Astrocyte (in vitro differentiated cells and primary cell): ENCODE measurements around the gene METTL26. TPM values are rescaled to one million over a fixed set of nuclear protein-coding genes. Genes with fewer than 3 reads are reported as not detected.

ENCODE experiments used
- DNase-seq: peaks from one replicate; pipeline ENCODE4 v3.0.0-alpha.2; 2010; ENCODE audit warnings: low read depth
- FAIRE-seq: peaks from 2 replicates; lab custom pipeline; 2011; peaks lifted over from hg19 to GRCh38; lab: Jason Lieb, UNC
- H2AFZ ChIP-seq: 2 replicates; pipeline ENCODE4 v1.6.0; 2012; ENCODE audit warnings: low read depth, low read length, inconsistent platforms
- H3K27ac ChIP-seq: 2 replicates; pipeline ENCODE4 v1.5.1; 2011; ENCODE audit warnings: low read depth, low read length, inconsistent platforms
- H3K27me3 ChIP-seq: 2 replicates; pipeline ENCODE4 v1.6.0; 2011; ENCODE audit warnings: low read length, inconsistent platforms; ENCODE audit not compliant: insufficient read depth
- H3K36me3 ChIP-seq: 2 replicates; pipeline ENCODE4 v1.5.1; 2011; ENCODE audit warnings: low read length, inconsistent platforms; ENCODE audit not compliant: insufficient read depth
- H3K4me1 ChIP-seq: 2 replicates; pipeline ENCODE4 v1.5.1; 2011; ENCODE audit warnings: low read length, inconsistent platforms; ENCODE audit not compliant: insufficient read depth
- H3K4me2 ChIP-seq: 2 replicates; pipeline ENCODE4 v1.6.0; 2012; ENCODE audit warnings: low read length, inconsistent platforms
- H3K4me3 ChIP-seq: 2 replicates; pipeline ENCODE4 v1.5.1; 2011; ENCODE audit warnings: low read depth, mild to moderate bottlenecking, low read length, inconsistent platforms; ENCODE audit not compliant: insufficient read depth
- H3K79me2 ChIP-seq: 2 replicates; pipeline ENCODE4 v1.6.0; 2012; ENCODE audit warnings: mild to moderate bottlenecking, low read length, inconsistent platforms; ENCODE audit not compliant: insufficient read depth
- H3K9ac ChIP-seq: 2 replicates; pipeline ENCODE4 v1.6.0; 2012; ENCODE audit warnings: mild to moderate bottlenecking, low read length, inconsistent platforms
- H3K9me3 ChIP-seq: 2 replicates; pipeline ENCODE4 v1.5.1; 2012; ENCODE audit warnings: low read depth, mild to moderate bottlenecking, low read length, inconsistent platforms; ENCODE audit not compliant: insufficient read depth
- H4K20me1 ChIP-seq: 2 replicates; pipeline ENCODE4 v1.6.0; 2012; ENCODE audit warnings: low read length, inconsistent platforms; ENCODE audit not compliant: insufficient read depth
- H3K27ac Mint-ChIP-seq: one replicate; pipeline ENCODE4 v1.8.0; 2021; ENCODE audit warnings: mild to moderate bottlenecking, mixed read lengths; ENCODE audit not compliant: unreplicated experiment
- H3K27me3 Mint-ChIP-seq: one replicate; pipeline ENCODE4 v1.8.0; 2021; ENCODE audit warnings: low read depth, mixed read lengths; ENCODE audit not compliant: unreplicated experiment
- H3K36me3 Mint-ChIP-seq: one replicate; pipeline ENCODE4 v1.8.0; 2021; ENCODE audit warnings: low read depth, mixed read lengths; ENCODE audit not compliant: unreplicated experiment
- H3K4me1 Mint-ChIP-seq: one replicate; pipeline ENCODE4 v1.8.0; 2021; ENCODE audit warnings: low read depth, mixed read lengths; ENCODE audit not compliant: unreplicated experiment
- H3K4me3 Mint-ChIP-seq: one replicate; pipeline ENCODE4 v1.8.0; 2021; ENCODE audit warnings: mild to moderate bottlenecking, moderate library complexity, mixed read lengths; ENCODE audit not compliant: unreplicated experiment
- H3K9me3 Mint-ChIP-seq: one replicate; pipeline ENCODE4 v1.8.0; 2021; ENCODE audit warnings: mild to moderate bottlenecking, mixed read lengths; ENCODE audit not compliant: unreplicated experiment
- EZH2 ChIP-seq: IDR thresholded peaks from 2 replicates; pipeline ENCODE4 v1.6.1; 2012; ENCODE audit warnings: mild to moderate bottlenecking, low read length, inconsistent platforms; ENCODE audit not compliant: insufficient read depth
- total RNA-seq: library from RNA; stranded (reverse); gene quantifications from 2 replicates; pipeline ENCODE4 v1.2.1, GENCODE V29; 2021
- TF ChIP-seq, protein P1 (sequence below): IDR thresholded peaks from 2 replicates; pipeline ENCODE4 v1.5.1; 2011; ENCODE audit warnings: low read depth, mild to moderate bottlenecking, inconsistent platforms, low read length, moderate library complexity; ENCODE audit not compliant: insufficient read depth

Gene METTL26
- total RNA-seq, 1 donor from 2014 or later, result 56.4 TPM

DNA sequence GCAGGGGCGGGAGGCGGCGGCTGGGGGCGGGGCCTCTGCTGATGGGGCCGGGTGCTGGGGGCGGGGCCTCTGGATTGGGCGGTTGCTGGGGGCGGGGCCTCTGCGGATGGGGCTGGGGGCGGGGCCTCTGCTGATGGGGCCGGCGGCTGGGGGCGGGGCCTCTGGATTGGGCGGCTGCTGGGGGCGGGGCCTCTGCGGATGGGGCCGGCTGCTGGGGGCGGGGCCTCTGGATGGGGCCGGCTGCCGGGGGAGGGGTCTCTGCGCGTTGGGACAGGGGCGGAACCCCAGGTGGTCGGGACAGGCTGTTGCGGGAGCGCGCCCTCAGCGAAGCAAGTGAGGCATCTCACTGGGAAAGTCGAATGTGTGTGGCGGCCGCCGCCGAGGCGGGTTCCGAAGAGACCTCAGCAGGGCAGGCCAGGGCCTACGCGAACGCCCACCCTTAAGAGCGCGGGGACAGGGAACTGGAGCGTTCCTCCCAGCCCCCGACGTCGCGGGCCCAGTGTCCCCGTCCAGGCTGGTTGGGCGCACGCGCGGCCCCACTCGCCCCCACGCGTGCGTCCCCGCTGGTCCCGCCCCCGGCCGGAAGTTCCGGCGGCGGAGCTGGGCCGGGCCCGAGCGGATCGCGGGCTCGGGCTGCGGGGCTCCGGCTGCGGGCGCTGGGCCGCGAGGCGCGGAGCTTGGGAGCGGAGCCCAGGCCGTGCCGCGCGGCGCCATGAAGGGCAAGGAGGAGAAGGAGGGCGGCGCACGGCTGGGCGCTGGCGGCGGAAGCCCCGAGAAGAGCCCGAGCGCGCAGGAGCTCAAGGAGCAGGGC lies 43.9 kb upstream of the METTL26 start, which contains the start of gene STUB1:
Gene STUB1 (plus strand): TSS at position 597 of the 811 bp plus-strand sequence. CDS start 116 bp downstream, at position 713.
- TF ChIP-seq, protein P1, sequence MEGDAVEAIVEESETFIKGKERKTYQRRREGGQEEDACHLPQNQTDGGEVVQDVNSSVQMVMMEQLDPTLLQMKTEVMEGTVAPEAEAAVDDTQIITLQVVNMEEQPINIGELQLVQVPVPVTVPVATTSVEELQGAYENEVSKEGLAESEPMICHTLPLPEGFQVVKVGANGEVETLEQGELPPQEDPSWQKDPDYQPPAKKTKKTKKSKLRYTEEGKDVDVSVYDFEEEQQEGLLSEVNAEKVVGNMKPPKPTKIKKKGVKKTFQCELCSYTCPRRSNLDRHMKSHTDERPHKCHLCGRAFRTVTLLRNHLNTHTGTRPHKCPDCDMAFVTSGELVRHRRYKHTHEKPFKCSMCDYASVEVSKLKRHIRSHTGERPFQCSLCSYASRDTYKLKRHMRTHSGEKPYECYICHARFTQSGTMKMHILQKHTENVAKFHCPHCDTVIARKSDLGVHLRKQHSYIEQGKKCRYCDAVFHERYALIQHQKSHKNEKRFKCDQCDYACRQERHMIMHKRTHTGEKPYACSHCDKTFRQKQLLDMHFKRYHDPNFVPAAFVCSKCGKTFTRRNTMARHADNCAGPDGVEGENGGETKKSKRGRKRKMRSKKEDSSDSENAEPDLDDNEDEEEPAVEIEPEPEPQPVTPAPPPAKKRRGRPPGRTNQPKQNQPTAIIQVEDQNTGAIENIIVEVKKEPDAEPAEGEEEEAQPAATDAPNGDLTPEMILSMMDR, result no peak
- TF ChIP-seq EZH2, result no peak
- DNase-seq (peak; percentile 67), FAIRE-seq (no peak)
- H3K27me3 ChIP-seq, result no peaks in the 10 kb centered on the region
- H3K9me3 ChIP-seq, result no peaks in the 10 kb centered on the region
- H3K36me3 ChIP-seq, result peaks cover 3% of the 10 kb centered on the region
- H3K27ac Mint-ChIP-seq, result peak within 1 kb of the TSS; percentile 87
- peak within 1 kb of the TSS; percentile 98 for H3K4me2 ChIP-seq
- no peaks in the 10 kb centered on the region for H3K27me3 Mint-ChIP-seq
- H3K9ac ChIP-seq, result peak within 1 kb of the TSS; percentile 90
- H3K27ac ChIP-seq, result peak within 1 kb of the TSS; percentile 70
- H3K4me3 Mint-ChIP-seq, result peak within 1 kb of the TSS; percentile 89
- H3K9me3 Mint-ChIP-seq, result no peaks in the 10 kb centered on the region
- peaks cover 42% of the 10 kb centered on the region for H3K79me2 ChIP-seq
- peaks cover 9% of the 10 kb centered on the region for H3K36me3 Mint-ChIP-seq
- H3K4me1 ChIP-seq, result peaks cover 35% of the 10 kb centered on the region
- peak within 1 kb of the TSS; percentile 93 for H2AFZ ChIP-seq
- H3K4me3 ChIP-seq, result peak within 1 kb of the TSS; percentile 78
- peaks cover 12% of the 10 kb centered on the region for H3K4me1 Mint-ChIP-seq
- peaks cover 38% of the 10 kb centered on the region for H4K20me1 ChIP-seq

DNA sequence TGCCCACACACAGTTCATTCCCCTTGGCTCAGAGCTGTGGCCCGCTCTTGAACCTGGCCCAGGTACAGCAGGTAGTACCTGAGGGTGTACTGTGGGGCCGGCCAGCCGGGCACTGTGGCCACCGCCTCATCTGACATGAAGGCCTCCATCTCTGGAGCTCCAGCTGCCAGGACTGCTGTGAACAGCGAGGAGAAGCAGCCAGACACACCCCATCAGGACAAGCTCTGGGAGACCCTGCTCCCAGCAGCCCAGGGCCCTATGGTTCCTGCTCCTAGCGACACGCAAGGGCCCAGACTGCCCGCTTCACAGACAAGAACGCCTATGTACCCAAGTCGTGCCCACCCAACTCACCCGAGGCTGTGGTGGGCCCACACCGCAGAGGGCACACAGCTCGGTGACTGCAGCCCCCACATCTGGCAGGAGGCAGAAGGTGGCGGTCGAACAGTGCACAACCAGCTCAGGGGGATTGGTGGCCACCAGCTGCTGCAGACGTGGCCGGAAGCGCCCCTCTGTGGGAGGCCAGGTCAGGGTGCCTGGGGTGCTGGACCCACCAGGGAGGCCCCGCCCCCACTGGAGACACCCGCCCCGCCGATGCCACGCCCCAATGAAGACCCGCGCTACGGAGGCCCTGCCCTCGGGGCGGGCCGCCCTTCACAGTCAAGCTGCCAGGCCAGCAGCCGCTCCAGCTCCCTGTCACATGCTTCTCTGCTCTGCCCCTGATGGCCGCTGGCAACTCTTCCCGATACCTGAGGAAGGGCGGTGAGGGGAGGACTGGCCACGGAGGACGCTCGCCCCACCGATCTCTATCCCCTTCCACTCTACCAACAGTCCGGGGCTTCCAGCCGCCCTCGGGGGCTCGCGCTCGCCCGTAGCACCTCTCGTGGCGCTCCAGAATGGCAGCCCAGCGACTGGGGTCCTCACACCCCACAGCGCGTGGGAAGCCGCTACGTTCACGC lies 43.0 kb upstream of the METTL26 start:
- Mint-ChIP-seq H3K4me1 (peaks cover 12% of the 10 kb centered on the region), H3K36me3 (peaks cover 9% of the 10 kb centered on the region), H3K27ac (no peak overlapping the region), H3K27me3 (no peaks in the 10 kb centered on the region), H3K9me3 (no peaks in the 10 kb centered on the region), H3K4me3 (peak overlapping the region; percentile 80)
- Histone ChIP-seq H3K4me3 (peak overlapping the region; percentile 50), H3K79me2 (peaks cover 37% of the 10 kb centered on the region), H3K27ac (no peak overlapping the region), H3K36me3 (peaks cover 3% of the 10 kb centered on the region), H3K9me3 (no peaks in the 10 kb centered on the region), H4K20me1 (peaks cover 47% of the 10 kb centered on the region), H3K27me3 (no peaks in the 10 kb centered on the region), H3K9ac (peak overlapping the region; percentile 48), H2AFZ (peak overlapping the region; percentile 83), H3K4me2 (peak overlapping the region; percentile 88), H3K4me1 (peaks cover 37% of the 10 kb centered on the region)
- DNase-seq, result peak; percentile 21
- TF ChIP-seq, protein P1, result no peak
- no peak for TF ChIP-seq EZH2
- FAIRE-seq, result no peak
